ENCODE measurements around the gene ADGRL3.

The ADGRL3 gene

DNA sequence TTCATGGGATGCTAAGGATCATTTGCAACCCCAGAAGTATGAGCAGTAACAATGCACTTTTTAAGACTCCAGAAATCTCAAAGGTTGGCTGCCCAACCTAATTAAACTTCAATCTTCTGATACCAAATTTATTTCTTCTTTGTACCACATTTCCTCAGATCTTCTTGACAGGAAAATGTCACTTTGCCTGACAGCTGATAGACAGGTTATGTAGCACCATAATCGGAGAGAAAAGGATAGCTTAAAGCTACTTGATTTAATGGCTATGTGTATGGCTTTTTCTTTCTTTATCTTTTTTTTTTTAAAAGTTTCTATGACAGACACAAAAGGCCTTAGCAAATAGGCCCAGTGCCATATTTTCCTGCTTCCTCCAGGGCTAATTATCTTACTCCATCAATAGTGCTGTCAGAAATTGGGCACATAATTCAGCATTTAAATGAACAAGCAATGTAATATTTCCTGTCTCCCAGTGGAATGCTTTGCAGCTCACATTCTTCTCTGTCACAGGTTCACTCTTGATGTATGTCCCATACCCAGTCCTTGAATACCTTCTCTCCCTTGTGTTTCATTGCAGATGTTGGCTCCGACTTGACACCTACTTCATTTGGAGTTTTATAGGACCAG, 795.7 kb downstream of the ADGRL3 start:
- no peak for DNase-seq (ENCODE audit: low read depth in 3 of 3)

- DNase-seq (ENCODE audit: low read depth in 3 of 3): no peak
Observed at GRCh38 chr4:61996943-61997342, 796.8 kb downstream of the ADGRL3 start.

GRCh38 chr4:61997831-61998230, 797.7 kb downstream of the ADGRL3 start:
- DNase-seq (ENCODE audit: low read depth in 3 of 3): no peak

DNA sequence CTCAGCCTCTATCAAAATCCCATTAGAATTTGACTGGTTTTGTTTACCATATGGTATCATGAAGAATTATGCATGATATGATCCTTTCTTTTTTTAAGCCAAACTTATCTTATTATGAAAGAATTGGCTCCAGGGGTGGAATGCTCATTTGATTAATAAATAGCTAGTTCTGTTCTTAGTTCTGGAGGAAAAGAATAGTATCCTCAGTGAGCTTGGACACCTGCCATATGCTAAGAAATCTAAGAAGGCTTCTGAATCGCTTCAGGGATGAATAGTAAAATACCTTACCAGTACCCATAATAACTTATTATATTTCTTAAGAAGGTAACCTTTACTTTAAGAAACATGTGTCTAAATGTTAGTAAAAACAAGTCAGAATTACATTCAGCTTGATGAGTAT, 803.6 kb downstream of the ADGRL3 start:
- DNase-seq (ENCODE audit: low read depth in 3 of 3): no peak

- DNase-seq (ENCODE audit: low read depth in 3 of 3): no peak
Observed at GRCh38 chr4:62004881-62005280, 804.8 kb downstream of the ADGRL3 start.

DNA sequence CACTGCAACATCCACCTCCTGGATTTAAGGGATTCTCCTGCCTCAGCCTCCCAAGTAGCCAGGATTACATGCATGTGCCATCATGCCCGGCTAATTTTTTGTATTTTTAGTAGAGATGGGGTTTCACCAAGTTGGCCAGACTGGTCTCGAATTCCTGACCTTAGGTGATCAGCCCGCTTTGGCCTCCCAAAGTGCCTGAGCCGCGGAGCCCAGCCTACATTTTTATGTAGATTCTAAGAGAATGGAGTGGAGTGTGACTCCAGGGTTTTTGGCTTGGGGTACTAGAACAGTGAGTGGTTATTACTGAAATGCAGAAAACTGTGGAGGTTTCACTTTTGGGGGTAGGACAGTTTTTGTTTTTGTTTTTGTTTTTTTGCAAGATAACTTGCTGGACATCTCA, 806.0 kb downstream of the ADGRL3 start:
- no peak for DNase-seq (ENCODE audit: low read depth in 3 of 3)

- no peak for DNase-seq (ENCODE audit: low read depth in 3 of 3)
Observed at GRCh38 chr4:62015043-62015739, 815.1 kb downstream of the ADGRL3 start.

- no peak for DNase-seq (ENCODE audit: low read depth in 3 of 3)
Observed at GRCh38 chr4:62018537-62018936, 818.4 kb downstream of the ADGRL3 start.

GRCh38 chr4:62023633-62024032, 823.5 kb downstream of the ADGRL3 start:
- DNase-seq (ENCODE audit: low read depth in 3 of 3): no peak

DNA sequence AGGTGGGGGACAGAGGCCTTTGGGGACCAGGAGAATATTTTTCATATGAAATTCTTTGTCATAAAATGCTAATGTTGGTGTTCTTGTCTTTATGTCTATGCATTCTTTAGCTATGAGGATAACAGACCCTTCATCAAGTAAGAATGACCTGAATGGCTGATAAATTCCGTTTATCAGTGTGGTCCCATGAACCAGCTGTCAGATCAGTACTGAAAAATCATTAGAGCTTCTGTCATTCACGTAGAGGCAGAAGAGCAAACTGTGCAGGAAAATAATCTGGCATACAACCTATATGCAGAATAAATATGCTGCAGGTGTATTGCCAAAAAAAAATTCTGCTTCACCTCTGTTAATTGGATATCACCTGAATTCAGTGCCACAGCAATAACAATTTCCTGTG, 828.6 kb downstream of the ADGRL3 start:
- DNase-seq (ENCODE audit: low read depth in 3 of 3): no peak

GRCh38 chr4:62030958-62031357, 830.8 kb downstream of the ADGRL3 start:
- no peak for DNase-seq (ENCODE audit: low read depth in 3 of 3)

DNA sequence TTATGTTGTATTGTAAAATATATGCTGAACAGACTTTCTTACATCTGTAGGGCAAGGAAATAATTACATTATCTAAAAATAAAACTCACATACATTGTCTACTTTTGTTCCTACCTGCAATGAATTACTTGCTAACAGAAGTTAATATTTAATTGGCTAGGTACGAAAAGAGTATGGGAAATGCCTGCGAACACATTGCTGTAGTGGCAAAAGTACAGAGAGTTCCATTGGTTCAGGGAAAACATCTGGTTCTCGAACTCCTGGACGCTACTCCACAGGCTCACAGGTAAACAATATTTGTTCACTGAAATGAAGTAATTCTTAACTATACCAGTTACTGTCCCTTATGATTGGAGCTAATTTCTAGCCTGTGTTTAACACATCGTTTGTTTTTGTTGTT, 837.4 kb downstream of the ADGRL3 start:
- DNase-seq (ENCODE audit: low read depth in 3 of 3): no peak

DNA sequence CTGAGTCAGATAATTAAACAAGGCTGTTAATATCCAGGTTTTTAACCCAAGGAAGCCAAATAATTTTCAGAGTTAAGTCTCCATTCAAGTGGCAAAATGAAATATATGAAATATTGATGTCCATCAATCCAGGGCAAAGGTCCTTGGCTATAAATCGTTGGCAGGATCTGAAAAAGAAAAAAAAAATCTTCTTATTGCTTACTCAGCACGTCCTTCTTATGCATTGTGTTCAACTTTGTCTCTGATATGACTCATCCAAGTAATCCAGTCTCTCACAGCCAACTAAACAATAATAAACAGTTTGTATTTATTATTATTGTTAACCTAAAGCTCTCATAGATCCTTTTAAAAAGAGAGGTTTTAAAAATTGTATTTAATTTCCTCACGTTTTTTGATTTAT, 851.2 kb downstream of the ADGRL3 start:
- no peak for DNase-seq (ENCODE audit: low read depth in 3 of 3)

DNA sequence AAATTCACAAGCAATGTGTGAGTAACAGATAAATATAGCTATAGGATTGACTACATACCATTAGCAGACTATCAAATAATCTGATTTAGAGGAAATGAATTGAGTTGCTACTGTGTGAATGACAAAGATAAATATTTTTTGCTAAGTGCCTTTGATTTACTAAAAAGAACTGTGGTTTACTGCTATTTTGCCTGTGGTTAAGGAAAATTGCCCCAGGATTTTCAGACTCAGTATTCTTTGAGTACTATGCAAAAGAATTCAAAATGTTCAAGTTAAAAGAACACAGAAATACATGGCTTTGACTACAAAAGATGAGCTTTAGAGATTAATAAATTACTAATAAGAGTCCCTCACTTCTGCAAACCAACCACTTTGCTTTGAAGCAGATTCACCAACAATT, 853.8 kb downstream of the ADGRL3 start:
- no peak for DNase-seq (ENCODE audit: low read depth in 3 of 3)

DNA sequence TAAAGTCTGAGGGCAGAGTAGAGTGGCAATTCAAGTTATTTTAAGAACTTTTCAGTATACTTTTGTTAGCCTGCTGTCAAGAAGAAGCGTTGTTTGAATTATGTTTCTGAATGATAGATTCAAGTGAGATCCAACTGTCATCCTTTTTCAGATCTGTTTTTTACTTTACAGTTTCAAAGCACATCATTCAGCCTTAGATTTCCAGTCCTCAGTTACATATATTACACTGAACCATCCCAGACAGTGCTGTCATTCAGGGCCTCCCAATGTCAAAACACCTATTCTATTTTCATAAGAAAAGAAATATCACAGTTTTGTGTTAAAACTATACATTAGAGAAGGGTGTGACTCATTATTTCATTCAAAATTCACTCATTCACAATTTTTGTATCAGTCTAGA, 856.9 kb downstream of the ADGRL3 start:
- no peak for DNase-seq (ENCODE audit: low read depth in 3 of 3)

- no peak for DNase-seq (ENCODE audit: low read depth in 3 of 3)
Observed at GRCh38 chr4:62058571-62058970, 858.4 kb downstream of the ADGRL3 start.

DNA sequence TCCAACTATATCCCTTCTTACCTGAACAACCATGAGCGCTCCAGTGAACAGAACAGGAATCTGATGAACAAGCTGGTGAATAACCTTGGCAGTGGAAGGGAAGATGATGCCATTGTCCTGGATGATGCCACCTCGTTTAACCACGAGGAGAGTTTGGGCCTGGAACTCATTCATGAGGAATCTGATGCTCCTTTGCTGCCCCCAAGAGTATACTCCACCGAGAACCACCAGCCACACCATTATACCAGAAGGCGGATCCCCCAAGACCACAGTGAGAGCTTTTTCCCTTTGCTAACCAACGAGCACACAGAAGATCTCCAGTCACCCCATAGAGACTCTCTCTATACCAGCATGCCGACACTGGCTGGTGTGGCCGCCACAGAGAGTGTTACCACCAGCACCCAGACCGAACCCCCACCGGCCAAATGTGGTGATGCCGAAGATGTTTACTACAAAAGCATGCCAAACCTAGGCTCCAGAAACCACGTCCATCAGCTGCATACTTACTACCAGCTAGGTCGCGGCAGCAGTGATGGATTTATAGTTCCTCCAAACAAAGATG, 870.2 kb downstream of the ADGRL3 start:
- DNase-seq (ENCODE audit: low read depth in 3 of 3): no peak

GRCh38 chr4:62075089-62075488, 875.0 kb downstream of the ADGRL3 start:
- DNase-seq (ENCODE audit: low read depth in 3 of 3): no peak

DNA sequence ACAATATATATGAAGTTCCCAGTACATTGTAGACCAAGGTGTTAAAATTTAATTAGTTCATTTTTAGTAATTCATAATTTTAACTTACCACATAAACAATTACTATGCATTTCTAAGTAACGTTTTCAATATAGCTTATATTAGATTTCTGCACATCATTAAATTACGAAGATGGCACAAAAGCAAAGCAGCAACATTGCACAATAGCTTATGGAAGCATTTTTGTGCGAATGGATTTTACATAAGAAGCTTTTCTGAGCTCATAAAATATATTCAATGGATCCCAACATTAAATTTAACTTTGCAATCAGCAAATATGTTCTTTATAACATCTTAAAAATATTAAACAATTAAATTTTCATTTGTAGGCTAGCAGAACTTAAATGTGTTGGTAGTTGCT, 875.4 kb downstream of the ADGRL3 start:
- DNase-seq (ENCODE audit: low read depth in 3 of 3): no peak

GRCh38 chr4:62077406-62077805, 877.3 kb downstream of the ADGRL3 start:
- no peak for DNase-seq (ENCODE audit: low read depth in 3 of 3)

DNA sequence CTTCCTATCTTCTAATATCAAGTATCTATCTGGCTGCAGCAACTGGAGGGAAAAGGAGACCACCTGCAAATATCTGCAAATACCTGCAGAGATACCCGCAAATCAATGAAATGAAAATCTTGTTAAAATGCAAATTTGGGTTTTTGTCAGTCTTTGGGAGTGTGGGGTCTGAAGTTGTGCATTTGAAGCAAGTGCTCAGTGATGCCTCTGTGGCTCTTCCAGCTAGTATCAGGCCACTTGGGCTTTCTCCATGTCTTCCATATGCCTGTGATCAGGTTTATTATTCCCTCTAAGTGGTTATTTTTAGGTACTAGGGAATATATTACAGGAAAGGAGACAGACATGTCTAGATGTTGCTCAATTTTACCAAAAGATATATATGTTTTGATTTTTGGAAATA, 880.3 kb downstream of the ADGRL3 start:
- DNase-seq (ENCODE audit: low read depth in 3 of 3): no peak

GRCh38 chr4:62087706-62088105, 887.6 kb downstream of the ADGRL3 start:
- no peak for DNase-seq (ENCODE audit: low read depth in 3 of 3)

DNA sequence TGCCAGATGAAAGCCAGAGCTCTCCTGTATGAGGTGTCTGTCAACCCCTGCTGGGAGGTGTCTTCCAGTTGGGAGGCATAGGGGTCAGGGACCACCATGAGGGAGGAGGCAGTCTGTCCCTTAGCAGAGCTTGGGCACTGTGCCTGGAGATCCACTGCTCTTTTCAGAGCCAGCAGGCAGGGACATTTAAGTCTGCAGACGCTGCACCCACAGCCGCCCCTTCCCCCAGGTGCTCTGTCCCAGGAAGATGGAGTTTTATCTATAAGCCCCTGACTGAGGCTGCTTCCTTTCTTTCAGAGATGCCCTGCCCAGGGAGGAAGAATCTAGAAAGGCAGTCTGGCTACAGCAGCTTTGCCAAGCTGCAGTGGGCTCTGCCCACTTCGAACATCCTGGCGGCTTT, 893.6 kb downstream of the ADGRL3 start:
- DNase-seq (ENCODE audit: low read depth in 3 of 3): no peak

DNA sequence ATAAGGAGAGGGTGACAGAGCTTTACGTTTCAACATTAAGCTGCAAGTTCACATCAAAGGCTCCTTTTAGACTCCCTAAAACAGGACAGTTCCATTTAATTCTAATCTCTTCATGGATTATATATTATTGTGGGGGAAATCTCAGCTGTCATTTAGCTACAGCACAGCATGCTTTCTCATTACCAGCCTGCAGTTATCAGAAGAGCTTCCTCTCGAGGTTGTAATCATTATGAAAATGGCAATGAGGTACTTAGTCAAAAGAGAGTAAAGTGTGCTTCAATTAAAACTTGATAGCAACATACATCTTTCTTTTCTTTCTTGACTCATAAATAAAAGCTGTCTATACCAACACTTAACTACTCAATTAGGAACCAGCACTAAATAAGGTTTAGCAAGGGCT, 896.8 kb downstream of the ADGRL3 start:
- no peak for DNase-seq (ENCODE audit: low read depth in 3 of 3)

All from stimulated activated CD4-positive, alpha-beta T cell treated with anti-CD3 and anti-CD28 coated beads, TNF-alpha, amount 100 ng/mL, for 48 hours (primary cell).